ENCODE measurements around the gene KRT31. TPM values are rescaled to one million over a fixed set of nuclear protein-coding genes. Genes with fewer than 3 reads are reported as not detected.

KRT31 gene
- total RNA-seq, 1 donor from 2014 or later: not detected

- Histone ChIP-seq H3K27ac (no peak overlapping the region), H3K79me2 (ENCODE audit: low read depth) (no peaks in the 10 kb centered on the region), H3K27me3 (no peaks in the 10 kb centered on the region), H2AFZ (replicated peaks) (peak overlapping the region; percentile 3), H3F3A (ENCODE audit: low read depth) (no peaks in the 10 kb centered on the region), H3K4me3 (no peak overlapping the region), H3K4me2 (no peak overlapping the region), H3K36me3 (no peaks in the 10 kb centered on the region), H4K20me1 (ENCODE audit: low read depth) (no peaks in the 10 kb centered on the region), H3K9ac (no peak overlapping the region), H3K4me1 (no peaks in the 10 kb centered on the region), H3K9me3 (ENCODE audit: low read depth) (no peaks in the 10 kb centered on the region)
- Mint-ChIP-seq H3K36me3 (no peaks in the 10 kb centered on the region), H3K9me3 (no peaks in the 10 kb centered on the region), H3K4me3 (no peak overlapping the region), H3K4me1 (no peaks in the 10 kb centered on the region), H3K27me3 (ENCODE audit: insufficient read depth, low read depth) (peaks cover 5% of the 10 kb centered on the region), H3K27ac (no peak overlapping the region)
- TF ChIP-seq EZH2 (IDR thresholded peaks at IDR 0.05) (no peak), EZH2phosphoT487 (IDR thresholded peaks at IDR 0.05) (no peak)
- TF ChIP-seq, protein P1, sequence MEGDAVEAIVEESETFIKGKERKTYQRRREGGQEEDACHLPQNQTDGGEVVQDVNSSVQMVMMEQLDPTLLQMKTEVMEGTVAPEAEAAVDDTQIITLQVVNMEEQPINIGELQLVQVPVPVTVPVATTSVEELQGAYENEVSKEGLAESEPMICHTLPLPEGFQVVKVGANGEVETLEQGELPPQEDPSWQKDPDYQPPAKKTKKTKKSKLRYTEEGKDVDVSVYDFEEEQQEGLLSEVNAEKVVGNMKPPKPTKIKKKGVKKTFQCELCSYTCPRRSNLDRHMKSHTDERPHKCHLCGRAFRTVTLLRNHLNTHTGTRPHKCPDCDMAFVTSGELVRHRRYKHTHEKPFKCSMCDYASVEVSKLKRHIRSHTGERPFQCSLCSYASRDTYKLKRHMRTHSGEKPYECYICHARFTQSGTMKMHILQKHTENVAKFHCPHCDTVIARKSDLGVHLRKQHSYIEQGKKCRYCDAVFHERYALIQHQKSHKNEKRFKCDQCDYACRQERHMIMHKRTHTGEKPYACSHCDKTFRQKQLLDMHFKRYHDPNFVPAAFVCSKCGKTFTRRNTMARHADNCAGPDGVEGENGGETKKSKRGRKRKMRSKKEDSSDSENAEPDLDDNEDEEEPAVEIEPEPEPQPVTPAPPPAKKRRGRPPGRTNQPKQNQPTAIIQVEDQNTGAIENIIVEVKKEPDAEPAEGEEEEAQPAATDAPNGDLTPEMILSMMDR (IDR thresholded peaks at IDR 0.05): no peak
- no peak for DNase-seq (ENCODE audit: low spot score)
These were observed 19.9 kb downstream of the KRT31 start for GRCh38 chr17:41377546-41377945.

DNA sequence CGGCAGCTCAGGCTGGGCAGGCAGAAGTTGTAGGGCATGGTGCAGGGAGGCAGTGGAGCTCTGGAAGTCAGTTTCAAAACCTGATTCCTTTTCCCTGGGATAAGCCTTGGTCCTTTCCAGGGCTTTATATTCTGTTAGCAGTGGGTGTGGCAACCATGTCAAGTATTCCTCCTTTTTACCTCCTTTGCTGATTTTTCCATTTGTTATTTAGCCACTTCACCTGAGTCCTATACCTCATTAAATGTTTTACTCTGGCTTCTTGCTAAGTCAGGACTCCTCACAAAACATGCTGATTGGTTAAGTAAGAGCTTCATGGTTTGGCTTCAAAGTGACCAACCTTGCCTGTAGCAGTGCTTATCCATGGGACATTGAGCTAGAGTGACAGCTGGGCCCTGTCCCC lies 27.7 kb downstream of the KRT31 start, which contains the start of gene KRT33B:
Gene KRT33B, minus strand, starts transcription at position 101 of the 400 bp plus-strand sequence. Its CDS starts 63 bp downstream, at position 38.
- H3K27me3 ChIP-seq: no peaks in the 10 kb centered on the region
- H3K4me3 ChIP-seq: no peak within 1 kb of the TSS
- TF ChIP-seq EZH2phosphoT487 (IDR thresholded peaks at IDR 0.05) (no peak), EZH2 (IDR thresholded peaks at IDR 0.05) (no peak)
- TF ChIP-seq, protein P1 (IDR thresholded peaks at IDR 0.05): no peak
- Mint-ChIP-seq H3K36me3 (no peaks in the 10 kb centered on the region), H3K9me3 (no peaks in the 10 kb centered on the region), H3K27me3 (ENCODE audit: insufficient read depth, low read depth) (peaks cover 5% of the 10 kb centered on the region), H3K4me1 (no peaks in the 10 kb centered on the region), H3K27ac (no peak within 1 kb of the TSS), H3K4me3 (no peak within 1 kb of the TSS)
- no peaks in the 10 kb centered on the region for H4K20me1 ChIP-seq (ENCODE audit: low read depth)
- H2AFZ ChIP-seq (replicated peaks): no peak within 1 kb of the TSS
- no peak within 1 kb of the TSS for H3K9ac ChIP-seq
- H3F3A ChIP-seq (ENCODE audit: low read depth): no peaks in the 10 kb centered on the region
- no peak within 1 kb of the TSS for H3K4me2 ChIP-seq
- no peak for DNase-seq (ENCODE audit: low spot score)
- H3K79me2 ChIP-seq (ENCODE audit: low read depth): no peaks in the 10 kb centered on the region
- no peaks in the 10 kb centered on the region for H3K9me3 ChIP-seq (ENCODE audit: low read depth)
- no peaks in the 10 kb centered on the region for H3K36me3 ChIP-seq
- H3K27ac ChIP-seq: no peak within 1 kb of the TSS
- no peaks in the 10 kb centered on the region for H3K4me1 ChIP-seq

DNA sequence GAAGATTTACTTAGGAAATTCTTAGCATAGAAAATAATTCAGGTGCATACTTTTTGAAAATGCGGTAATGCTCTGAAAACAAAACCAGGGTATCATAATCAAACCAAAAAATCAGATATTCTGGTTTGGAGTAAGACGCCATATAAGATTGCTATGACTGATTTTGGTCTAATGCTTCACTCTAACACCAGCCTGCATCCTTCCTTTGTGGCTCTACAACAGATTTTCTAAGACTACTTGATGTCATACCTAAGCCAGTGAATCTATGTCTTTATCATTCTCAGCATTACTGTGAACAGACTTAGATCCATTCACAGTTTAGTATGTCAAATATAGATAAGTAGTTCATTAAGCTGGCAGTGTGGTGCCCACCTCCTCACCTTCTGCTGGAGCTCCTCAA lies 28.4 kb downstream of the KRT31 start:
- no peaks in the 10 kb centered on the region for H4K20me1 ChIP-seq (ENCODE audit: low read depth)
- no peak overlapping the region for H3K27ac ChIP-seq
- H3K9ac ChIP-seq: no peak overlapping the region
- no peak overlapping the region for H3K4me3 ChIP-seq
- H3K9me3 Mint-ChIP-seq: no peaks in the 10 kb centered on the region
- DNase-seq (ENCODE audit: low spot score): no peak
- H3K4me3 Mint-ChIP-seq: no peak overlapping the region
- H3F3A ChIP-seq (ENCODE audit: low read depth): no peaks in the 10 kb centered on the region
- no peaks in the 10 kb centered on the region for H3K79me2 ChIP-seq (ENCODE audit: low read depth)
- TF ChIP-seq, protein P1 (IDR thresholded peaks at IDR 0.05): no peak
- no peak for TF ChIP-seq EZH2phosphoT487 (IDR thresholded peaks at IDR 0.05)
- TF ChIP-seq EZH2 (IDR thresholded peaks at IDR 0.05): no peak
- H3K36me3 Mint-ChIP-seq: no peaks in the 10 kb centered on the region
- no peak overlapping the region for H2AFZ ChIP-seq (replicated peaks)
- H3K4me1 ChIP-seq: no peaks in the 10 kb centered on the region
- H3K27me3 Mint-ChIP-seq (ENCODE audit: insufficient read depth, low read depth): peaks cover 3% of the 10 kb centered on the region
- H3K27me3 ChIP-seq: no peaks in the 10 kb centered on the region
- no peak overlapping the region for H3K27ac Mint-ChIP-seq
- H3K4me2 ChIP-seq: no peak overlapping the region
- H3K4me1 Mint-ChIP-seq: no peaks in the 10 kb centered on the region
- H3K36me3 ChIP-seq: no peaks in the 10 kb centered on the region
- H3K9me3 ChIP-seq (ENCODE audit: low read depth): no peaks in the 10 kb centered on the region

Data from neural progenitor cell (in vitro differentiated cells).